ENCODE measurements around the gene SLC25A21. TPM values are rescaled to one million over a fixed set of nuclear protein-coding genes. Genes with fewer than 3 reads are reported as not detected.

The SLC25A21 gene
- total and polyA plus RNA-seq, 2 of the 13 experiments (the other 11 are each of a cell fraction or from before 2014, with no cell fraction given), result 1.9 to 2.9 TPM

DNA sequence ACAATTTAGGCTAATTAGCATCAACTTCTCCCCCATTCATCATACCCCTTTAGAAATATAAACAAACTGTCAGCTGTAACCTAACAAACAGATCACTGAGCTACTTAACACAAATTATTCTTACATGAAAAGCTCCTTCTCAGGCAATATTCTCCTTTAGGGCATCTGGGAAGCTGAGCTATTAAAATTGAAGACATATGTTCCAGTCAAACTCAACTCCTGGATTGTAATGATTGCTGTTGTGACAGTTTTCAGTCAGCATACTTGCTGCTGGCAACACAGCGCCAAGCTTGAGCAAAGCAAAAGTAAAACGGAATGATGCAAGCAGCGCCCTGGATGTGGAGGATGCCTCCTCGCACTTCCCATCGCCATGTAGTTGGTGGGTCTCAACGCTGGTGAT, 82.4 kb downstream of the SLC25A21 start (continued):
- TF ChIP-seq ARNT (IDR thresholded peaks at IDR 0.05) (no peak), SP1 (IDR thresholded peaks at IDR 0.05) (no peak), SP1 (CRISPR knock-in tag; IDR thresholded peaks at IDR 0.05) (no peak), EED (CRISPR knock-in tag; IDR thresholded peaks at IDR 0.05) (no peak)

DNA sequence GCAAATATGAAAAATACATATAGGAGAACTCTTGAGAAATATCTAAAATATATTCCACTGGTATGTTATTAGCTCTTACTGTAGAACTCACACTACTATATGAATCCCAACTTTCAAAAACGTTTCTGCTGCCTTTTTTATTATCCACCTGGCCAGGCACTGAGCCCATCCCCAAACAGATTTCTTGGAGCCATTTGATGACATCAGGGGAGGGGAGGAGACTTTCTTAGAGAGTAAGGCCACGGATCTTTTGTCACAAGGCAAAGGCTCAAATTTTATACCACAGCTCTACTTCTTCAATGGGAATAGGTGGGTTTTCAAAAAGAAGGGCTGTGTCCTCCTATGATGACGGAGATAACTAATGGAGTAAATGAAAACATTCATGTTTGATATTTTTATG, 83.0 kb downstream of the SLC25A21 start:
- Histone ChIP-seq H3K36me3 (replicated peaks in 1 of 2; ENCODE audit: control insufficient read depth in 1 of 2, insufficient read depth in 2 of 2, low read length in 2 of 2) (no peaks in the 10 kb centered on the region), H3K4me1 (ENCODE audit: insufficient read depth, low read length) (no peaks in the 10 kb centered on the region), H3K9ac (ENCODE audit: insufficient read depth, low read depth, low read length) (no peak overlapping the region), H3K27me3 (ENCODE audit: control insufficient read depth in 1 of 2, insufficient read depth in 2 of 2, low read length in 2 of 2) (no peaks in the 10 kb centered on the region), H3K4me3 (replicated peaks in 1 of 3; ENCODE audit: insufficient read depth in 1 of 3, low read depth in 2 of 3, low read length in 3 of 3) (no peak overlapping the region), H3K27ac (ENCODE audit: extremely low read length, insufficient read depth, low read length) (no peak overlapping the region), H2AFZ (ENCODE audit: low read length) (no peak overlapping the region), H3K9me3 (ENCODE audit: low read length) (no peaks in the 10 kb centered on the region), H3K4me2 (ENCODE audit: low read depth, low read length) (no peak overlapping the region), H4K20me1 (ENCODE audit: insufficient read depth, low read length) (no peaks in the 10 kb centered on the region), H3K79me2 (ENCODE audit: insufficient read depth, low read length) (no peaks in the 10 kb centered on the region)
- ChIA-PET CTCF (ENCODE audit: low intra/inter-chr PET ratio, low total read pairs) (no interaction called here), POLR2A (no interaction called here)
- in situ Hi-C loops (cut with HindIII; ENCODE audit: extremely low pct_ligation_motif_present, low pct_unique_long_range_greater_than_20kb), result no loop called here
- ATAC-seq, result no peak
- no peak for TF ChIP-seq RORA (CRISPR knock-in tag; IDR thresholded peaks at IDR 0.05)
- TF ChIP-seq, protein P1, sequence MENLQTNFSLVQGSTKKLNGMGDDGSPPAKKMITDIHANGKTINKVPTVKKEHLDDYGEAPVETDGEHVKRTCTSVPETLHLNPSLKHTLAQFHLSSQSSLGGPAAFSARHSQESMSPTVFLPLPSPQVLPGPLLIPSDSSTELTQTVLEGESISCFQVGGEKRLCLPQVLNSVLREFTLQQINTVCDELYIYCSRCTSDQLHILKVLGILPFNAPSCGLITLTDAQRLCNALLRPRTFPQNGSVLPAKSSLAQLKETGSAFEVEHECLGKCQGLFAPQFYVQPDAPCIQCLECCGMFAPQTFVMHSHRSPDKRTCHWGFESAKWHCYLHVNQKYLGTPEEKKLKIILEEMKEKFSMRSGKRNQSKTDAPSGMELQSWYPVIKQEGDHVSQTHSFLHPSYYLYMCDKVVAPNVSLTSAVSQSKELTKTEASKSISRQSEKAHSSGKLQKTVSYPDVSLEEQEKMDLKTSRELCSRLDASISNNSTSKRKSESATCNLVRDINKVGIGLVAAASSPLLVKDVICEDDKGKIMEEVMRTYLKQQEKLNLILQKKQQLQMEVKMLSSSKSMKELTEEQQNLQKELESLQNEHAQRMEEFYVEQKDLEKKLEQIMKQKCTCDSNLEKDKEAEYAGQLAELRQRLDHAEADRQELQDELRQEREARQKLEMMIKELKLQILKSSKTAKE (CRISPR knock-in tag; IDR thresholded peaks at IDR 0.05; ENCODE audit: borderline replicate concordance), result no peak
- no peak for TF ChIP-seq FOSL2 (CRISPR knock-in tag; IDR thresholded peaks at IDR 0.05)
- TF ChIP-seq, protein P2, sequence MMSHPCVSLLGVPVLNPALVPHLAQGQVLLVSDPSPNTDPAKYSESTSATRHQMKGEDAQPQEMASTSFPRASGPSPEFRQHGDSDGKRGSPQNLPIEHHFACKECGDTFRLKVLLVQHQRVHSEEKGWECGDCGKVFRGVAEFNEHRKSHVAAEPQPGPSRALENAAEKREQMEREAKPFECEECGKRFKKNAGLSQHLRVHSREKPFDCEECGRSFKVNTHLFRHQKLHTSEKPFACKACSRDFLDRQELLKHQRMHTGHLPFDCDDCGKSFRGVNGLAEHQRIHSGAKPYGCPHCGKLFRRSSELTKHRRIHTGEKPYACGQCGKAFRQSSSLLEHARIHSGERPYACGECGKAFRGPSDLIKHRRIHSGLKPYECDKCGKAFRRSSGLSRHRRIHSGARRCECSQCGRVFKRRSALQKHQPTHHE (CRISPR knock-in tag; IDR thresholded peaks at IDR 0.05; ENCODE audit: borderline replicate concordance), result no peak
- no peak for TF ChIP-seq ZNF563 (CRISPR knock-in tag; IDR thresholded peaks at IDR 0.05)
- no peak for TF ChIP-seq ZMAT3 (CRISPR knock-in tag; conservative IDR thresholded peaks at IDR 0.05)
- no peak for TF ChIP-seq PRMT3 (CRISPR knock-in tag; IDR thresholded peaks at IDR 0.05; ENCODE audit: borderline replicate concordance, low read depth)
- TF ChIP-seq SOX5 (CRISPR knock-in tag; IDR thresholded peaks at IDR 0.05; ENCODE audit: borderline replicate concordance), result no peak
- TF ChIP-seq, protein P3, sequence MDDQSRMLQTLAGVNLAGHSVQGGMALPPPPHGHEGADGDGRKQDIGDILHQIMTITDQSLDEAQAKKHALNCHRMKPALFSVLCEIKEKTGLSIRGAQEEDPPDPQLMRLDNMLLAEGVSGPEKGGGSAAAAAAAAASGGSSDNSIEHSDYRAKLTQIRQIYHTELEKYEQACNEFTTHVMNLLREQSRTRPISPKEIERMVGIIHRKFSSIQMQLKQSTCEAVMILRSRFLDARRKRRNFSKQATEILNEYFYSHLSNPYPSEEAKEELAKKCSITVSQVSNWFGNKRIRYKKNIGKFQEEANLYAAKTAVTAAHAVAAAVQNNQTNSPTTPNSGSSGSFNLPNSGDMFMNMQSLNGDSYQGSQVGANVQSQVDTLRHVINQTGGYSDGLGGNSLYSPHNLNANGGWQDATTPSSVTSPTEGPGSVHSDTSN (CRISPR knock-in tag; IDR thresholded peaks at IDR 0.05; ENCODE audit: borderline replicate concordance), result no peak
- no peak for TF ChIP-seq TBX2 (CRISPR knock-in tag; IDR thresholded peaks at IDR 0.05; ENCODE audit: borderline replicate concordance)
- TF ChIP-seq ZKSCAN8 (CRISPR knock-in tag; IDR thresholded peaks at IDR 0.05; ENCODE audit: borderline replicate concordance), result no peak
- TF ChIP-seq, protein P4, sequence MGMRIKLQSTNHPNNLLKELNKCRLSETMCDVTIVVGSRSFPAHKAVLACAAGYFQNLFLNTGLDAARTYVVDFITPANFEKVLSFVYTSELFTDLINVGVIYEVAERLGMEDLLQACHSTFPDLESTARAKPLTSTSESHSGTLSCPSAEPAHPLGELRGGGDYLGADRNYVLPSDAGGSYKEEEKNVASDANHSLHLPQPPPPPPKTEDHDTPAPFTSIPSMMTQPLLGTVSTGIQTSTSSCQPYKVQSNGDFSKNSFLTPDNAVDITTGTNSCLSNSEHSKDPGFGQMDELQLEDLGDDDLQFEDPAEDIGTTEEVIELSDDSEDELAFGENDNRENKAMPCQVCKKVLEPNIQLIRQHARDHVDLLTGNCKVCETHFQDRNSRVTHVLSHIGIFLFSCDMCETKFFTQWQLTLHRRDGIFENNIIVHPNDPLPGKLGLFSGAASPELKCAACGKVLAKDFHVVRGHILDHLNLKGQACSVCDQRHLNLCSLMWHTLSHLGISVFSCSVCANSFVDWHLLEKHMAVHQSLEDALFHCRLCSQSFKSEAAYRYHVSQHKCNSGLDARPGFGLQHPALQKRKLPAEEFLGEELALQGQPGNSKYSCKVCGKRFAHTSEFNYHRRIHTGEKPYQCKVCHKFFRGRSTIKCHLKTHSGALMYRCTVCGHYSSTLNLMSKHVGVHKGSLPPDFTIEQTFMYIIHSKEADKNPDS (CRISPR knock-in tag; IDR thresholded peaks at IDR 0.05), result no peak
- no peak for FAIRE-seq
- intact Hi-C loops (cut with micrococcal nuclease; ENCODE audit: unreplicated experiment), result no loop called here
- no TSS peak for BruUV-seq (replicated peaks)
- WGBS (ENCODE audit: low lambda C conversion rate), result 24% methylated on average over 3 of the region's 3 CpGs
- no peak for DNase-seq (ENCODE audit: low spot score)
